Uterus (tissue), 4 donors: ENCODE data around the gene CAMK2B. TPM values are rescaled to one million over a fixed set of nuclear protein-coding genes. Genes with fewer than 3 reads are reported as not detected.

Experiments
- DNase-seq, 2 donors: peaks; one replicate each; pipeline ENCODE4 v3.0.0-alpha.2; 2019 to 2020
- H3K27ac ChIP-seq, 2 donors: fragments of 200-600 bp; sonication (generic); 1 replicate in 1 of 2; 2 replicates in 1 of 2; pipeline ENCODE4 v1.5.1; 2016 to 2018
- H3K27me3 ChIP-seq, 2 donors: fragments of 200-600 bp; sonication (generic); one replicate each; pipeline ENCODE4 v1.5.1; 2018 to 2019; ENCODE audit warnings: control low read depth in 1 of 2
- H3K36me3 ChIP-seq, 2 donors: fragments of 200-600 bp; sonication (generic); one replicate each; pipeline ENCODE4 v1.5.1; 2019; ENCODE audit warnings: control low read depth in 1 of 2
- H3K4me1 ChIP-seq, 2 donors: fragments of 200-600 bp; sonication (generic); one replicate each; pipeline ENCODE4 v1.5.1; 2018 to 2019; ENCODE audit warnings: control low read depth in 1 of 2
- H3K4me3 ChIP-seq, 2 donors: fragments of 200-600 bp; sonication (generic); 1 replicate in 1 of 2; 2 replicates in 1 of 2; pipeline ENCODE4 v1.5.1; 2018 to 2019; ENCODE audit warnings: mild to moderate bottlenecking in 1 of 2
- H3K9me3 ChIP-seq, 2 donors: fragments of 200-600 bp; sonication (generic); one replicate each; pipeline ENCODE4 v1.5.1; 2019; ENCODE audit warnings: control low read depth in 1 of 2
- CTCF ChIP-seq, 4 experiments: fragments of 200-600 bp in 2 of 4; fragments of 450-650 bp in 2 of 4; sonication (generic) in 2 of 4; IDR thresholded peaks; one replicate each; pipeline ENCODE4 v1.5.1; 2016 to 2019; ENCODE audit warnings: antibody characterized with exemption in 4 of 4, mild to moderate bottlenecking in 2 of 4, moderate library complexity in 1 of 4
- POLR2A ChIP-seq, 2 donors: fragments of 450-650 bp; IDR thresholded peaks; one replicate each; pipeline ENCODE4 v1.6.1; 2016; ENCODE audit warnings: antibody characterized with exemption in 2 of 2, mild to moderate bottlenecking in 1 of 2, moderate library complexity in 1 of 2
- intact Hi-C: fragments of 100-400 bp; cut with DNase I; formaldehyde crosslinking; loops from one replicate; pipeline ENCODE4 v1.15.1; 2023; ENCODE audit warnings: low total_unique reads
- total RNA-seq, 4 donors: library from RNA; depleted of rRNA in 3 of 4; stranded (reverse); fragments of >200 nt in 3 of 4; gene quantifications; one replicate each; pipeline versions ENCODE4 v1.1.0 to v1.2.4, GENCODE V29; 2014 to 2023
- donor health status: DM: yes; HTN: yes; CAD: no.

CAMK2B gene
- total RNA-seq, 4 donors from 2014 or later, result 0.40 to 1.1 TPM; not detected in 2

GRCh38 chr7:44273681-44274622, 51.4 kb downstream of the CAMK2B start:
- intact Hi-C loops, result no loop called here
- no peak for TF ChIP-seq CTCF (IDR thresholded peaks at IDR 0.05)
- TF ChIP-seq POLR2A (IDR thresholded peaks at IDR 0.05), result no peak

GRCh38 chr7:44272981-44273380, 52.4 kb downstream of the CAMK2B start:
- Histone ChIP-seq H3K9me3 (no peaks in the 10 kb centered on the region), H3K4me1 (no peaks in the 10 kb centered on the region), H3K27me3 (no peaks in the 10 kb centered on the region), H3K36me3 (no peaks in the 10 kb centered on the region), H3K27ac (no peak overlapping the region), H3K4me3 (no peak overlapping the region)
- intact Hi-C loops, result no loop called here
- no peak for DNase-seq
- TF ChIP-seq POLR2A (IDR thresholded peaks at IDR 0.05), result no peak
- no peak for TF ChIP-seq CTCF (IDR thresholded peaks at IDR 0.05)

More at GRCh38 chr7:44273681-44274622, 51.4 kb downstream of the CAMK2B start:
- DNase-seq, result no peak
- Histone ChIP-seq H3K27me3 (no peaks in the 10 kb centered on the region), H3K4me3 (no peak overlapping the region), H3K27ac (no peak overlapping the region), H3K4me1 (no peaks in the 10 kb centered on the region), H3K36me3 (no peaks in the 10 kb centered on the region), H3K9me3 (no peaks in the 10 kb centered on the region)

GRCh38 chr7:44272456-44272855, 52.9 kb downstream of the CAMK2B start:
- Histone ChIP-seq H3K4me3 (no peak overlapping the region), H3K9me3 (no peaks in the 10 kb centered on the region), H3K4me1 (no peaks in the 10 kb centered on the region), H3K27me3 (no peaks in the 10 kb centered on the region), H3K36me3 (no peaks in the 10 kb centered on the region), H3K27ac (no peak overlapping the region)
- TF ChIP-seq CTCF (IDR thresholded peaks at IDR 0.05), result no peak
- no peak for TF ChIP-seq POLR2A (IDR thresholded peaks at IDR 0.05)
- intact Hi-C loops, result no loop called here
- DNase-seq, result no peak

- H3K4me1 ChIP-seq, result no peaks in the 10 kb centered on the region
- H3K9me3 ChIP-seq, result no peaks in the 10 kb centered on the region
- TF ChIP-seq CTCF (IDR thresholded peaks at IDR 0.05) (no peak), POLR2A (IDR thresholded peaks at IDR 0.05) (no peak)
- H3K27ac ChIP-seq, result no peak overlapping the region
- H3K27me3 ChIP-seq, result no peaks in the 10 kb centered on the region
- no peaks in the 10 kb centered on the region for H3K36me3 ChIP-seq
- no peak overlapping the region for H3K4me3 ChIP-seq
- intact Hi-C loops, result no loop called here
- DNase-seq, result no peak
These were observed 55.4 kb downstream of the CAMK2B start for GRCh38 chr7:44269943-44270493.

- intact Hi-C loops, result no loop called here
- H3K27ac ChIP-seq, result no peak overlapping the region
- no peak overlapping the region for H3K4me3 ChIP-seq
- no peaks in the 10 kb centered on the region for H3K27me3 ChIP-seq
- no peaks in the 10 kb centered on the region for H3K36me3 ChIP-seq
- no peaks in the 10 kb centered on the region for H3K9me3 ChIP-seq
- no peaks in the 10 kb centered on the region for H3K4me1 ChIP-seq
- TF ChIP-seq POLR2A (IDR thresholded peaks at IDR 0.05) (no peak), CTCF (IDR thresholded peaks at IDR 0.05) (no peak)
- DNase-seq, result no peak
These were observed 56.0 kb downstream of the CAMK2B start for GRCh38 chr7:44269417-44269816.
